Left renal cortex interstitium (tissue), 4 donors: Measurements from ENCODE around the gene C9. TPM values are rescaled to one million over a fixed set of nuclear protein-coding genes. Genes with fewer than 3 reads are reported as not detected.

Experiments used
- polyA plus RNA-seq, 4 donors: library from polyadenylated mRNA; unstranded; fragments of 120-200 nt; gene quantifications; one replicate each; pipeline ENCODE4 v1.2.1, GENCODE V29; 2013; ENCODE audit not compliant: insufficient read length in 4 of 4

C9 gene
- polyA plus RNA-seq, 4 donors, result 0.24 to 0.44 (median 0.31) TPM

Other genes starting within 250 kb of the C9 start
- gene FYB1, start 144.9 kb downstream of the C9 start, polyA plus RNA-seq, result 1 to 10 TPM; 2.8 to 6.0 (median 3.7) TPM
- gene DAB2, start 60.5 kb upstream of the C9 start, polyA plus RNA-seq, result 100 to 1,000 TPM; 148 to 224 (median 199) TPM